ENCODE measurements around the gene GRP.

- TF ChIP-seq CTCF (IDR thresholded peaks at IDR 0.05; ENCODE audit: insufficient read depth, low read length, poor library complexity, severe bottlenecking) = no peak
- TF ChIP-seq EZH2phosphoT487 (conservative IDR thresholded peaks at IDR 0.05; ENCODE audit: low read length) = no peak
These were observed 47.7 kb downstream of the GRP start for GRCh38 chr18:59267503-59268126.
